ENCODE results near the gene NCAPG.

NCAPG gene

DNA sequence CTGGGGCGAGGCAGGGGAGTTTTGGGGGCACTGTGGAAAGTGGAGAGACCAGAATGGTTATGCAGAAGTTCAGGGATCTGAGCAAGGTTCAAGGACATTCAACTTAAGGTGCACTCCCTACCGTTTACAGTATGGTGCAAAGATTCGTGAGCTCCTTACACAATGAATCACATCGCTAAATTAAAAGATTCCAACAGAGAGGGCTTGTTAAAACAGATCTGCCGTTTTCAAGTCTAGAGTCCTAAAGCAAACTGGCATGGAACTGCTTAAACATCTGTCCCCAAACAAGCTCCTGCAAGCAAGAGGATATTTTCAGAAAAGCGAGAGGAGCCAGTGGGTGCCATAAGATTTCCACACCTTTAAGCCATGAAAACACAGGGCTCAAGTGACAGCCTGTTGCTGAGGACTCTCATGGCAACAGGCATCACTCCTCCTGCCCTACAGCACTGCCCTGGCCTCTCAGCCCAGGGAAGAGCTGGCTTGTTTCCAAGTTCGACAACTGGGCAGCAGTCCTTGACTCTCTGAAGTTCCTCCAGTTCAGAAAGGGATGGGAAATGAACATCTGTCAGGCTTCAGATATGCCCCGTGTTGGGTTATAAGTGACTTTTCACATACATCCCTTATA, 39.4 kb upstream of the NCAPG start:
- H3K9me3 ChIP-seq (ENCODE audit: control insufficient read depth, insufficient read depth, low read length), result peaks cover 4% of the 10 kb centered on the region; the same call in 1 of the 2 replicates
- H3K4me1 ChIP-seq (ENCODE audit: control insufficient read depth, insufficient read depth, low read length), result no peaks in the 10 kb centered on the region
- H3K36me3 ChIP-seq (ENCODE audit: control insufficient read depth, insufficient read depth, low read length), result no peaks in the 10 kb centered on the region
- H3K4me3 ChIP-seq (ENCODE audit: low read depth, low read length), result no peak overlapping the region
- H3K27me3 ChIP-seq (ENCODE audit: control insufficient read depth, insufficient read depth, low read length), result no peaks in the 10 kb centered on the region
- no peak overlapping the region for H3K27ac ChIP-seq (ENCODE audit: low read depth, low read length)
- no peak overlapping the region for H3K9ac ChIP-seq (ENCODE audit: low read depth, low read length)

DNA sequence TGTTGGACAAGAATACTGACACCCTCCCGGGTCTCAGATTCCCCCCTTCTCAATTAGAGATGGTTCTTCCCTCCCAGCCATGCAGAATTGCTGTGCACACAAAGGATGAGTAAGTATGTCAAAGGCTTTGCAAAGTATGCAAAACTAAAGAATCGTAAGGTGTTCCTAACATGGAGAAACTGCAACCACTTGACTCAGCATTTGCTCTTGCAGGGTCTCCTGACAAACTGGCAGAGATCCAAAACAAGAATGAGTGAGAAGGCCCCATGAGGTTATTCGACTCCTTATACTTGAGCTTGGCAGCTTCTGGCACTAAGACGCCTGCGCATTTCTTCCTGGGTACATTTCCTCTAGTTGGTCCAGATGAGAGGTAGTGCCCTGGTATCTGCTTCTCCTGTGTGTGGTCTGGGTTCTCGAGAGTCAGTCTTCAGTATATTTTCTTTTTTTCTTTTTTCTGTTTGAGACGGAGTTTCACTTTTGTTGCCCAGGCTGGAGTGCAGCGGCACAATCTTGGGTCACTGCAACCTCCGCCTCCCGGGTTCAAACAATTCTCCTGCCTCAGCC, 37.6 kb upstream of the NCAPG start:
- H3K36me3 ChIP-seq (ENCODE audit: control insufficient read depth, insufficient read depth, low read length), result no peaks in the 10 kb centered on the region

DNA sequence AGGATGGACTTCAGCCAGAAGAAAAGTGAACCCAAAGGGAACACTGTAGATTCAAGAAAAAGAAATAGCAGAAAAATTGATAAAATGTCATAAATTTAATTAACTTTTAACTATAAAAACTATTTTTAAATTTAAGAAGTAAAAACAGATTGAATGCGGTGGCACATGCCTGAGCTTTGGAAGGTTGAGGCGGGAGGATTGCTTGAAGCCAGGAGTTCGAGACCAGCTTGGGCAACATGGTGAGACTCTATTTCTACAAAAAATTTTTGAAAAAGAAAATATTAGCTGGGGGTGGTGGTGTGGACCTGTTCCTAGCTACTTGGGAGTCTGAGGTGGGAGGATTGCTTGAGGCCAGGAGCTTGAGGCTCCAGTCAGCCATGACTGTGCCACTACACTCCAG, 32.3 kb upstream of the NCAPG start:
- H3K9me3 ChIP-seq (ENCODE audit: control insufficient read depth, insufficient read depth, low read length), result no peaks in the 10 kb centered on the region
- no peak overlapping the region for H3K9ac ChIP-seq (ENCODE audit: low read depth, low read length)
- no peak overlapping the region for H3K27ac ChIP-seq (ENCODE audit: low read depth, low read length)
- H3K27me3 ChIP-seq (ENCODE audit: control insufficient read depth, insufficient read depth, low read length), result peaks cover 53% of the 10 kb centered on the region
- no peak overlapping the region for H3K4me3 ChIP-seq (ENCODE audit: low read depth, low read length)
- no peaks in the 10 kb centered on the region for H3K36me3 ChIP-seq (ENCODE audit: control insufficient read depth, insufficient read depth, low read length)
- H3K4me1 ChIP-seq (ENCODE audit: control insufficient read depth, insufficient read depth, low read length), result peaks cover 14% of the 10 kb centered on the region

More for the DNA sequence above, 37.6 kb upstream of the NCAPG start:
- no peaks in the 10 kb centered on the region for H3K9me3 ChIP-seq (ENCODE audit: control insufficient read depth, insufficient read depth, low read length)
- 0 out of 2 replicates have a peak, but pooled peaks cover 1% of the 10 kb centered on the region for H3K27me3 ChIP-seq (ENCODE audit: control insufficient read depth, insufficient read depth, low read length)
- H3K27ac ChIP-seq (ENCODE audit: low read depth, low read length), result no peak overlapping the region
- H3K4me3 ChIP-seq (ENCODE audit: low read depth, low read length), result no peak overlapping the region
- H3K4me1 ChIP-seq (ENCODE audit: control insufficient read depth, insufficient read depth, low read length), result no peaks in the 10 kb centered on the region
- no peak overlapping the region for H3K9ac ChIP-seq (ENCODE audit: low read depth, low read length)

- Histone ChIP-seq H3K36me3 (ENCODE audit: control insufficient read depth, insufficient read depth, low read length) (no peaks in the 10 kb centered on the region), H3K4me1 (ENCODE audit: control insufficient read depth, insufficient read depth, low read length) (peaks cover 14% of the 10 kb centered on the region), H3K27me3 (ENCODE audit: control insufficient read depth, insufficient read depth, low read length) (peaks cover 54% of the 10 kb centered on the region), H3K9ac (ENCODE audit: low read depth, low read length) (no peak overlapping the region), H3K9me3 (ENCODE audit: control insufficient read depth, insufficient read depth, low read length) (no peaks in the 10 kb centered on the region), H3K27ac (ENCODE audit: low read depth, low read length) (no peak overlapping the region), H3K4me3 (ENCODE audit: low read depth, low read length) (peak overlapping the region; percentile 58)
Measured at GRCh38 chr4:17780501-17781299, 30.1 kb upstream of the NCAPG start.

DNA sequence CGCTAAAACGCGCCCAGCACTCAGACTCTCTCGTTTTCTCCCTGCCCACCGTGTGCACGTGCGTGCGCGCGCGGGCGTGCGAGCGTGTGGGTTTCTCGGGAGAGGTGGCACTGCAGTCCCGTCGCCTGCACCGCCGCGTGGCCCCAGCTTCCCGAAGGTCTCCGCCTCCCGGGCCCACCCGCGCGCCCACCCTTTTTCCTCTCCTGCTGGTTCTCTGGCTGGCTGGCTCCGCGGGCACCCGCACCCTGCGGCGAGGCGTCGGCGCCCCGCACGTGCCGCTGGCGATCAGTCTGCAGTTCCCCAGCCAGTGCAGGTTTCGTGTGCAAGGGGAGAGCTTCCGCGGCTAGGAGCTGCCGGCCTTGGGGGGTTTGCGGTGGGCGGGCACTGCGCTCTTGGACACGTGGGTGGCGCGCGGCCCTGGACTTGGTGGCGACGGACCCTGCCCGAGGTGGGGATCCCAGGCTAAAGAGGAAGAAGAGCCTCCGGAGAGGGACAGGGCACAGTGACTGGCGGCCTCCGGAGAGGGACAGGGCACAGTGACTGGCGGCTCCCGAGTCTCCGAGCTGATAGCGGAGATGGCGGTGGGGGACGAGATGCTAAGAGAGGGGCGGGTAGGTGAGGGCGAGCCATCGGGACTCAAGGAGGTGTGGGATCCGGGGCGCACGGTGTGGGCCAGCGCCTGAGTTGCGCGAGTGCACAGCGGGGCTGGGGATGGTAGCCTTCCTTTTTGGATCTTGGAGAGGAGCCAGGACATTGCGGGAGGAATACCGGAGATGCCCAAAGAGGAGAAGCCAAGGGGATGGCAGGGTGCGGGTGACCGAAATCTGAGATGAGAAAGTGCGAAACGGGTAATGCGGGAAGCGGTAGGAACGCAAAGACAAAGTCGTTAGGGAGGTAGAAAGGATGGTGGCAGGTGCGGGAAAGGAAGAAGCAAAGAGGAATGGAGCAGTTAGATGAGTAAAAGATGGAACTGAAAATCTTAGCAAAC, 29.2 kb upstream of the NCAPG start, which contains the start of gene FAM184B:
TSS of gene FAM184B (minus strand) at position 322 of the 988 bp plus-strand sequence. CDS start 322 bp downstream, outside the sequence.
- Histone ChIP-seq H3K9me3 (ENCODE audit: control insufficient read depth, insufficient read depth, low read length) (no peaks in the 10 kb centered on the region), H3K27ac (ENCODE audit: low read depth, low read length) (no peak within 1 kb of the TSS), H3K9ac (ENCODE audit: low read depth, low read length) (no peak within 1 kb of the TSS), H3K4me3 (ENCODE audit: low read depth, low read length) (peak within 1 kb of the TSS; percentile 58), H3K4me1 (ENCODE audit: control insufficient read depth, insufficient read depth, low read length) (peaks cover 14% of the 10 kb centered on the region), H3K36me3 (ENCODE audit: control insufficient read depth, insufficient read depth, low read length) (no peaks in the 10 kb centered on the region), H3K27me3 (ENCODE audit: control insufficient read depth, insufficient read depth, low read length) (peaks cover 54% of the 10 kb centered on the region)

DNA sequence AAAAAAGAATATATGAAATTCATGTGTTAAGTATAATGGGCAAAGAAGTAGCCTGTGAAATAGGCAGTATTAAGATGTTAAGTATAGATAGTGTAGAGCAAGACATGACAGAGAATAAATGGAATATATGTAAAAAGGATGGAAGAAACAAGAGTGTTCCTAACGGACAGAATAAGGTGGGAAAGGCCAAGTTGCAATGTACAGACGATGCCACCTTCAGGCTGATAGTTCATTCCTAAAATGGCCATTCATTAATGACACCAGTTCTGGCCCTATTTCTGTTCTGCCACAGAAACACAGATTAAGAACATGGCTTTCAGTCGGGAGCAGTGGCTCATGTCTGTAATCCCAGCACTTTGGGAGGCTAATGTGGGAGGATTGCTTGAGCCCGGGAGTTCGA, 24.9 kb upstream of the NCAPG start:
- H3K4me1 ChIP-seq (ENCODE audit: control insufficient read depth, insufficient read depth, low read length), result peaks cover 4% of the 10 kb centered on the region; the same call in 1 of the 2 replicates
- H3K9me3 ChIP-seq (ENCODE audit: control insufficient read depth, insufficient read depth, low read length), result no peaks in the 10 kb centered on the region
- no peak overlapping the region for H3K4me3 ChIP-seq (ENCODE audit: low read depth, low read length)
- no peaks in the 10 kb centered on the region for H3K36me3 ChIP-seq (ENCODE audit: control insufficient read depth, insufficient read depth, low read length)
- peaks cover 26% of the 10 kb centered on the region for H3K27me3 ChIP-seq (ENCODE audit: control insufficient read depth, insufficient read depth, low read length)
- H3K27ac ChIP-seq (ENCODE audit: low read depth, low read length), result no peak overlapping the region
- no peak overlapping the region for H3K9ac ChIP-seq (ENCODE audit: low read depth, low read length)

GRCh38 chr4:17786567-17786966, 24.2 kb upstream of the NCAPG start:
- Histone ChIP-seq H3K27ac (ENCODE audit: low read depth, low read length) (no peak overlapping the region), H3K9me3 (ENCODE audit: control insufficient read depth, insufficient read depth, low read length) (no peaks in the 10 kb centered on the region), H3K4me3 (ENCODE audit: low read depth, low read length) (no peak overlapping the region), H3K9ac (ENCODE audit: low read depth, low read length) (no peak overlapping the region), H3K27me3 (ENCODE audit: control insufficient read depth, insufficient read depth, low read length) (peaks cover 19% of the 10 kb centered on the region), H3K4me1 (ENCODE audit: control insufficient read depth, insufficient read depth, low read length) (peaks cover 4% of the 10 kb centered on the region; the same call in 1 of the 2 replicates), H3K36me3 (ENCODE audit: control insufficient read depth, insufficient read depth, low read length) (no peaks in the 10 kb centered on the region)

- Histone ChIP-seq H3K4me3 (ENCODE audit: low read depth, low read length) (no peak overlapping the region), H3K9me3 (ENCODE audit: control insufficient read depth, insufficient read depth, low read length) (no peaks in the 10 kb centered on the region), H3K27me3 (ENCODE audit: control insufficient read depth, insufficient read depth, low read length) (peaks cover 12% of the 10 kb centered on the region), H3K4me1 (ENCODE audit: control insufficient read depth, insufficient read depth, low read length) (no peaks in the 10 kb centered on the region), H3K9ac (ENCODE audit: low read depth, low read length) (no peak overlapping the region), H3K36me3 (ENCODE audit: control insufficient read depth, insufficient read depth, low read length) (no peaks in the 10 kb centered on the region), H3K27ac (ENCODE audit: low read depth, low read length) (no peak overlapping the region)
Measured at GRCh38 chr4:17787315-17787714, 23.5 kb upstream of the NCAPG start.

- Histone ChIP-seq H3K4me3 (ENCODE audit: low read depth, low read length) (no peak overlapping the region), H3K4me1 (ENCODE audit: control insufficient read depth, insufficient read depth, low read length) (no peaks in the 10 kb centered on the region), H3K27ac (ENCODE audit: low read depth, low read length) (no peak overlapping the region), H3K9ac (ENCODE audit: low read depth, low read length) (no peak overlapping the region), H3K27me3 (ENCODE audit: control insufficient read depth, insufficient read depth, low read length) (no peaks in the 10 kb centered on the region), H3K36me3 (ENCODE audit: control insufficient read depth, insufficient read depth, low read length) (0 out of 2 replicates have a peak, but pooled peaks cover 2% of the 10 kb centered on the region), H3K9me3 (ENCODE audit: control insufficient read depth, insufficient read depth, low read length) (no peaks in the 10 kb centered on the region)
Measured at GRCh38 chr4:17788956-17789355, 21.8 kb upstream of the NCAPG start.

- no peaks in the 10 kb centered on the region for H3K9me3 ChIP-seq (ENCODE audit: control insufficient read depth, insufficient read depth, low read length)
- no peaks in the 10 kb centered on the region for H3K27me3 ChIP-seq (ENCODE audit: control insufficient read depth, insufficient read depth, low read length)
- no peak overlapping the region for H3K27ac ChIP-seq (ENCODE audit: low read depth, low read length)
- no peak overlapping the region for H3K4me3 ChIP-seq (ENCODE audit: low read depth, low read length)
- H3K4me1 ChIP-seq (ENCODE audit: control insufficient read depth, insufficient read depth, low read length), result no peaks in the 10 kb centered on the region
- H3K9ac ChIP-seq (ENCODE audit: low read depth, low read length), result no peak overlapping the region
- H3K36me3 ChIP-seq (ENCODE audit: control insufficient read depth, insufficient read depth, low read length), result peaks cover 11% of the 10 kb centered on the region
Measured at GRCh38 chr4:17794730-17795129, 16.0 kb upstream of the NCAPG start.
